ENCODE results near the gene LSM14A. TPM values are rescaled to one million over a fixed set of nuclear protein-coding genes. Genes with fewer than 3 reads are reported as not detected.

Gene LSM14A
- total RNA-seq, 1 donor from 2014 or later, result 65.4 TPM

DNA sequence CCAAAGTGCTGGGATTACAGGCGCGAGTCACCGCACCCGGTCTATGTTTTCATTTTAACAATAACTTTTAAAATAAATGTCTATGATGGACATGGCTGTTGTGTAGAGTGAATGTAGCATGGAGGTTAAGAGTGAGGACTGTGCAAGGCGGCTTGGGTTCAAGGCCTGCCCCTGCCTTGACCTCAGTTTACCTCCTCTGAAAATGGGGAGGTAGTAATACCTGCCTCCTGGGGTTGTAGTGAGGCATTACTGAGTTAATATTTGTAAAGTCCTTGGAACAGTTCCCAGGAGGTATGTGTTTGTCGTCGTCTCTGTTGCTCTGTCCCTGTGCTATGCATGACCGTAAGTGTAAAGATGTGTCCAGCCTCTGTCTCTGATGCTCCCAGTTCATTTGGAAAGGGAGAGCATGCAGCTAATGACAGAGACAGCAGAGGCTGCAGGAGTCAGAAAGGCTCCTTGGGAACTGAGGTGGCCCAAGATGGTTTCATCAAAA lies 91.5 kb downstream of the LSM14A start:
- intact Hi-C loops (cut with micrococcal nuclease), result loop anchor here (10.0 kb wide), 1 partner anchor 51 kb away; no protein-coding TSS in a partner anchor
- peaks cover 74% of the 10 kb centered on the region for H3K4me1 ChIP-seq
- no peak for DNase-seq
- H3K4me3 ChIP-seq, result no peak overlapping the region
- TF ChIP-seq, protein P1, sequence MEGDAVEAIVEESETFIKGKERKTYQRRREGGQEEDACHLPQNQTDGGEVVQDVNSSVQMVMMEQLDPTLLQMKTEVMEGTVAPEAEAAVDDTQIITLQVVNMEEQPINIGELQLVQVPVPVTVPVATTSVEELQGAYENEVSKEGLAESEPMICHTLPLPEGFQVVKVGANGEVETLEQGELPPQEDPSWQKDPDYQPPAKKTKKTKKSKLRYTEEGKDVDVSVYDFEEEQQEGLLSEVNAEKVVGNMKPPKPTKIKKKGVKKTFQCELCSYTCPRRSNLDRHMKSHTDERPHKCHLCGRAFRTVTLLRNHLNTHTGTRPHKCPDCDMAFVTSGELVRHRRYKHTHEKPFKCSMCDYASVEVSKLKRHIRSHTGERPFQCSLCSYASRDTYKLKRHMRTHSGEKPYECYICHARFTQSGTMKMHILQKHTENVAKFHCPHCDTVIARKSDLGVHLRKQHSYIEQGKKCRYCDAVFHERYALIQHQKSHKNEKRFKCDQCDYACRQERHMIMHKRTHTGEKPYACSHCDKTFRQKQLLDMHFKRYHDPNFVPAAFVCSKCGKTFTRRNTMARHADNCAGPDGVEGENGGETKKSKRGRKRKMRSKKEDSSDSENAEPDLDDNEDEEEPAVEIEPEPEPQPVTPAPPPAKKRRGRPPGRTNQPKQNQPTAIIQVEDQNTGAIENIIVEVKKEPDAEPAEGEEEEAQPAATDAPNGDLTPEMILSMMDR (IDR thresholded peaks at IDR 0.05; ENCODE audit: borderline replicate concordance), result no peak
- H3K27me3 ChIP-seq (ENCODE audit: low read depth), result no peaks in the 10 kb centered on the region
- H3K9me3 ChIP-seq (replicated peaks), result no peaks in the 10 kb centered on the region
- peak overlapping the region; percentile 88 for H3K27ac ChIP-seq (replicated peaks)
- no peaks in the 10 kb centered on the region for H3K36me3 ChIP-seq

DNA sequence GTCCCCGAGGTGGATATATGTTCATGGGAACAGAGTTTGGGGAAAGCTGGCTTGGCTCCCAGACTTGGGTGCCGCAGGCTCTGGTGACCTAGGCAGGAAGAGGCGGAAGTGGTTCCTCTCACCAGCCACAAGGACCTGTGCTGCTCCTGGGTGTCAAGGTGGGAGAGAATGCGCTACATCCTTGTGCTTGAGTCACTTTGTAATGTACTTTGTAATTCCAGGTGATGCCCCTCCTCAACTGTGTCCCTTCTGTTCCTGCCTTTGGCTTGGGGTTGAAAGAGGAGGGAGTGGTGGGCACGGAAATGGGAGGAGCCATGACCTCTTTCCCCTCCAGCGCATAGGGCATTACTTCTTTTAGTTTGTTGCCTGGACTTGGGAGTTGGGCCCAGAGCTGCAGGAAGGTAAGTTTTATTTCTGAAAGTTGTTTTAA lies 92.9 kb downstream of the LSM14A start:
- Histone ChIP-seq H3K4me1 (peaks cover 75% of the 10 kb centered on the region), H3K9me3 (replicated peaks) (no peaks in the 10 kb centered on the region), H3K4me3 (peak overlapping the region; percentile 56), H3K27ac (replicated peaks) (peak overlapping the region; percentile 88), H3K36me3 (no peaks in the 10 kb centered on the region), H3K27me3 (ENCODE audit: low read depth) (no peaks in the 10 kb centered on the region)
- DNase-seq, result peak; percentile 31
- intact Hi-C loops (cut with micrococcal nuclease), result loop anchor here (10.0 kb wide), 1 partner anchor 50 kb away; no protein-coding TSS in a partner anchor
- TF ChIP-seq, protein P1 (IDR thresholded peaks at IDR 0.05; ENCODE audit: borderline replicate concordance), result no peak

DNA sequence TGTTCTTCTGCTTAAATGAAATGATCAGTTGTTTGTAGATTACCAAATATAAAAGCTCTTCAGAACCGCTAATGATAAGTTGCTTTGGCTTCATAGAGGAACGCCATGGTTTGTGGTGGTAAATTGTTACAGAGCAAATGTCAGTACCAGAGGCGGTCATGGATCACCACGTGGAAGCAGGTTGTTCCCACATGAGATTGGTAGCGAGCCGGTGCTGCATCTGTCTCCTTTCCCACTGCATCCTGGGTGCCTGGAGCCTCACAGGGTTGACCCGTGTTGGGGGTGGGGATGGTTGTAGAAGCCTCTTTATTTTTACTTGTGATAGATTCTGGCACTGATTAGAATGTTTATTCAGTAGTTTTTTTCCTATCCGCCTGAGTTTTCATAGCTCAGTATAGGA lies 96.8 kb downstream of the LSM14A start:
- peak overlapping the region; percentile 88 for H3K27ac ChIP-seq (replicated peaks)

DNA sequence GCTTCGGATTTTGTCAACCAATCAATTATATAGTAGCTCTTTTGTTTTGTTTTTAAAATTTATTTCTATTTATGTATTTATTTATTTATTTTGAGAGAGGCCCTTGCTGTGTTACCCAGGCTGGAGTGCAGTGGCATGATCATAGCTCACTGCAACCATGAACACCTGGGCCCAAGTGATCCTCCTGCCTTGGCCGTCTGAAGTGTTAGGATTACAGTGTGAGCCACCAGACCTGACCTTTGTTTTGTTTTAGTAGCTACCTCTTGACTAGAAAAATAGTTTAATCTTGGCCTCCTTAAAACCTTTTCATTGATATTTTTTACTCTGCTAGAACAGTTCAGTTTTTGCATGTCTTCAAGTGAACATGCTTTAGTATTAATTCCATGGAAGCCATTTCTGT lies 97.2 kb downstream of the LSM14A start:
- TF ChIP-seq, protein P1 (IDR thresholded peaks at IDR 0.05; ENCODE audit: borderline replicate concordance), result no peak
- Histone ChIP-seq H3K27ac (replicated peaks) (peak overlapping the region; percentile 88), H3K4me1 (peaks cover 89% of the 10 kb centered on the region), H3K4me3 (peak overlapping the region; percentile 56), H3K9me3 (replicated peaks) (no peaks in the 10 kb centered on the region), H3K36me3 (no peaks in the 10 kb centered on the region), H3K27me3 (ENCODE audit: low read depth) (no peaks in the 10 kb centered on the region)
- DNase-seq, result no peak
- intact Hi-C loops (cut with micrococcal nuclease), result loop anchor here (10.0 kb wide), 1 partner anchor 45 kb away; no protein-coding TSS in a partner anchor

More for the DNA sequence above, 96.8 kb downstream of the LSM14A start:
- intact Hi-C loops (cut with micrococcal nuclease), result loop anchor here (10.0 kb wide), 1 partner anchor 46 kb away; no protein-coding TSS in a partner anchor
- H3K9me3 ChIP-seq (replicated peaks), result no peaks in the 10 kb centered on the region
- H3K4me3 ChIP-seq, result peak overlapping the region; percentile 56
- no peaks in the 10 kb centered on the region for H3K27me3 ChIP-seq (ENCODE audit: low read depth)
- peaks cover 89% of the 10 kb centered on the region for H3K4me1 ChIP-seq
- TF ChIP-seq, protein P1 (IDR thresholded peaks at IDR 0.05; ENCODE audit: borderline replicate concordance), result no peak
- H3K36me3 ChIP-seq, result no peaks in the 10 kb centered on the region
- DNase-seq, result no peak

- H3K4me1 ChIP-seq, result peaks cover 89% of the 10 kb centered on the region
- no peaks in the 10 kb centered on the region for H3K36me3 ChIP-seq
- no peaks in the 10 kb centered on the region for H3K27me3 ChIP-seq (ENCODE audit: low read depth)
- H3K27ac ChIP-seq (replicated peaks), result peak overlapping the region; percentile 88
- peak; percentile 43 for DNase-seq
- H3K9me3 ChIP-seq (replicated peaks), result no peaks in the 10 kb centered on the region
- H3K4me3 ChIP-seq, result peak overlapping the region; percentile 56
- TF ChIP-seq, protein P1 (IDR thresholded peaks at IDR 0.05; ENCODE audit: borderline replicate concordance), result no peak
- intact Hi-C loops (cut with micrococcal nuclease), result loop anchor here (10.0 kb wide), 1 partner anchor 45 kb away; no protein-coding TSS in a partner anchor
These were observed 97.8 kb downstream of the LSM14A start for GRCh38 chr19:34269968-34270621.

Measured in left ventricle myocardium inferior (tissue), 1 donor.